HG03354 (cell line): ENCODE results near the gene DHTKD1.
"Not testable (repeated sequence)": the region's sequence is repeated elsewhere in the genome, so short reads cannot be mapped to it uniquely, and the experiment has no call there.

Source experiments
- ATAC-seq: cut with Tn5 transposase; IDR thresholded peaks from one replicate; pipeline ENCODE4 v1.9.1; 2021; ENCODE audit warnings: mild to moderate bottlenecking; ENCODE audit not compliant: unreplicated experiment, poor library complexity, severe bottlenecking

The DHTKD1 gene

GRCh38 chr10:12129222-12130111, 60.7 kb downstream of the DHTKD1 start, which contains the start of gene SEC61A2:
Gene SEC61A2, plus strand, starts transcription at chr10:12129677. Its CDS starts 111 bp downstream, at chr10:12129788.
- ATAC-seq, result peak; percentile 89

- ATAC-seq, result peak; percentile 60
These were observed 61.6 kb downstream of the DHTKD1 start for GRCh38 chr10:12130237-12130872.

- no peak for ATAC-seq
These were observed 66.9 kb downstream of the DHTKD1 start for GRCh38 chr10:12135631-12136030.

GRCh38 chr10:12140038-12140437, 71.3 kb downstream of the DHTKD1 start:
- no peak for ATAC-seq

GRCh38 chr10:12144538-12144937, 75.8 kb downstream of the DHTKD1 start:
- no peak for ATAC-seq

- no peak for ATAC-seq
These were observed 81.4 kb downstream of the DHTKD1 start for GRCh38 chr10:12150163-12150562.

GRCh38 chr10:12154516-12154915, 85.8 kb downstream of the DHTKD1 start:
- no peak for ATAC-seq

GRCh38 chr10:12156367-12157123, 87.8 kb downstream of the DHTKD1 start:
- ATAC-seq, result no peak

- ATAC-seq, result no peak
These were observed 89.4 kb downstream of the DHTKD1 start for GRCh38 chr10:12158111-12158510.

- ATAC-seq, result no peak
These were observed 91.9 kb downstream of the DHTKD1 start for GRCh38 chr10:12160664-12161063.

GRCh38 chr10:12162927-12163326, 94.2 kb downstream of the DHTKD1 start:
- ATAC-seq, result no peak

GRCh38 chr10:12164085-12164484, 95.3 kb downstream of the DHTKD1 start:
- ATAC-seq, result no peak

- no peak for ATAC-seq
These were observed 96.3 kb downstream of the DHTKD1 start for GRCh38 chr10:12165036-12165435.

GRCh38 chr10:12165999-12166775, 97.4 kb downstream of the DHTKD1 start:
- ATAC-seq, result no peak

GRCh38 chr10:12171512-12171911, 102.8 kb downstream of the DHTKD1 start:
- not testable (repeated sequence) for ATAC-seq
